HFF-Myc (cell line): ENCODE measurements around the gene ARL4C.

ENCODE experiments used
- DNase-seq: peaks from one replicate; pipeline ENCODE4 v3.0.0-alpha.2; 2011; ENCODE audit warnings: low read depth; ENCODE audit errors: extremely low read depth
- H3K4me3 ChIP-seq: replicated peaks from 2 replicates; pipeline ENCODE4 v1.5.1; 2011; ENCODE audit warnings: low read depth, mild to moderate bottlenecking, control low read depth, low read length
- TF ChIP-seq, protein P1 (sequence below): IDR thresholded peaks from 2 replicates; pipeline ENCODE4 v1.5.1; 2012; ENCODE audit warnings: mild to moderate bottlenecking, low read depth, low read length, control low read depth; ENCODE audit errors: missing control alignments

The ARL4C gene

DNA sequence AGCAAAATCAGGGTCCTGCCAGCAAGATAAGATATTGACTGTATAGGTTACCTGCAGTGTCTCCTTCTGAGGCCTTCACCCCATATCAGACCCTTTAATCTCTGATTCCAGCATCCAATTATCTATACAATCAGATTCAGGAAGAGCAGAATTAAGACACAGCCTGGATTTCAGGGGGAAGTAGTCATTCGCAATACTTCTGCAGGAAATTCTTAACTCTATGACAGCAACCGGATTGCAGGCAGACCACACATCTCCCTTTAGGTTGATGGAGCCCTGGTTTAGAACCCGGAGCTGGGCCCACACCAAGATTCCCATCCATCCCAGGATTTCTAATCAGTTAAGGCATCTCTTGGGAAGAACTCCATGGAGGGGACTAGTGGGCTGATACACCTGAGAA is 9.5 kb downstream of the ARL4C start:
- H3K4me3 ChIP-seq = no peak overlapping the region
- DNase-seq = no peak
- TF ChIP-seq, protein P1, sequence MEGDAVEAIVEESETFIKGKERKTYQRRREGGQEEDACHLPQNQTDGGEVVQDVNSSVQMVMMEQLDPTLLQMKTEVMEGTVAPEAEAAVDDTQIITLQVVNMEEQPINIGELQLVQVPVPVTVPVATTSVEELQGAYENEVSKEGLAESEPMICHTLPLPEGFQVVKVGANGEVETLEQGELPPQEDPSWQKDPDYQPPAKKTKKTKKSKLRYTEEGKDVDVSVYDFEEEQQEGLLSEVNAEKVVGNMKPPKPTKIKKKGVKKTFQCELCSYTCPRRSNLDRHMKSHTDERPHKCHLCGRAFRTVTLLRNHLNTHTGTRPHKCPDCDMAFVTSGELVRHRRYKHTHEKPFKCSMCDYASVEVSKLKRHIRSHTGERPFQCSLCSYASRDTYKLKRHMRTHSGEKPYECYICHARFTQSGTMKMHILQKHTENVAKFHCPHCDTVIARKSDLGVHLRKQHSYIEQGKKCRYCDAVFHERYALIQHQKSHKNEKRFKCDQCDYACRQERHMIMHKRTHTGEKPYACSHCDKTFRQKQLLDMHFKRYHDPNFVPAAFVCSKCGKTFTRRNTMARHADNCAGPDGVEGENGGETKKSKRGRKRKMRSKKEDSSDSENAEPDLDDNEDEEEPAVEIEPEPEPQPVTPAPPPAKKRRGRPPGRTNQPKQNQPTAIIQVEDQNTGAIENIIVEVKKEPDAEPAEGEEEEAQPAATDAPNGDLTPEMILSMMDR = no peak

DNA sequence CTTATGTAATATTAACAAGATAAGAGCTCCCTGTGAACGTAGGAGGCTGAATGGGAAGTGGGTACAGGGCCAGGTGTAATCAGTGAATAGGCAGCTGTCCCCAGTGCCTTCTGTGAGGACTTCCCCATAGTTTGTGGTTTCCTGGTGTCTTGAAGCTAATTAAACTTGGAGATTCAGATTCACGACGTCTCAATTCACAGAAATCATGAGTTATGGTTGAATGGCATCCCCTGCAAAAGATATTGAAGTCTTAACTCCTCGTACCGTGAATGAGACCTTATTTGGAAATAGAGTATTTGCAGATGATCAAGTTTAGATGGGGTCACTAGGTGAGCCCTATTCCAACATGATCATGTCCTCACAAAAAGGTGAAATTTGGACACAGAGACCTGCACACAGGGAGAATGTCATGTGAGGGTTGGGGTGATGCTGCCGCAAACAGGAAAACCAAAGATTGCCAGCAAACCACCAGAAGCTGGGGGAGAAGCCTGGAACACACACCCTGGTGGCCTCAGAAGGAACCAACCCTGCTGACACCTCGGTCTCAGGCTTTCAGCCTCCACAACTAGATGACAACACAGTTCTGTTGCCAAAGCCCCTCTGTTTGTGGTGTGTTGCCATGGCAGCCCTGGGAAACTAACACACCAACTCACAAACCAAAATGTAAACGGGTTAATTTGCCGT is 13.2 kb downstream of the ARL4C start:
- no peak for DNase-seq
- TF ChIP-seq, protein P1 = peak; percentile 14
- H3K4me3 ChIP-seq = no peak overlapping the region

DNA sequence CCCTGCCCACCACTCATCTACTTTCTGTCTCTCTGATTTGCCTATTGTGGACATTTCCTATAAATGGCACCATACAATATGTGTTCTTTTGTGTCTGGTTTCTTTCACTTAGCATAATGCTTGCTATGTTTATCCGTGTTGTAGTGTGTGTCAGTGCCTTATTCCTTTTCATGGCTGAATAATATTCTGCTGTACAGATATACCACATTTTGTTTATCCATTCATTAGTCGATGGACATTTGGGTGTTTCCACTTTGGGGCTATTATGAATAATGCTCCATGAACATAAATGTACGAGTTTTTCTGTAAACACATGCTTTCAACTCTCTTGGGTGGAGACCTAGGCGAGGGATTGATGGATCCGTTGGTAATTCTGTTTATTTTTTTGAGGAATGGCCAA is 15.6 kb downstream of the ARL4C start:
- TF ChIP-seq, protein P1 = no peak
- no peak overlapping the region for H3K4me3 ChIP-seq
- no peak for DNase-seq

DNA sequence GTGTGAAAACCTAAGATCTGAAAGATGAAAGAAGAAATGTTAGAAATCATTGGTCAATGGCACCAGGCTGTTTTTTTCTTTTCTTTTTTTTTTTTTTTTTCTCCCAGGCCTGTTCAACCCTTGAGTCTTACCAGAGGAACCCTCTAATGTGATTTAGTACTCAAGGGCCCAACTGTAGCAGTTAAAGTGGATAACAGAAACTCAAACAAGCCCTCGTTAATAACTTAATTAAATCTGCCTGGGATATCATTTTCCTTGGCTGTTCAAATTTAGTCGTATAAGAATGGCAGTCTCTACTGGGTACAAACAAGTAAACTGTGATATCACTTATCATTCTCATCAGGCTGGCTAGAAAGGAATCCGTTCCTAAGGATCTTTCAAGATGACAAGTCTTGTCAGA is 16.5 kb downstream of the ARL4C start:
- no peak overlapping the region for H3K4me3 ChIP-seq
- DNase-seq = no peak
- TF ChIP-seq, protein P1 = no peak

DNA sequence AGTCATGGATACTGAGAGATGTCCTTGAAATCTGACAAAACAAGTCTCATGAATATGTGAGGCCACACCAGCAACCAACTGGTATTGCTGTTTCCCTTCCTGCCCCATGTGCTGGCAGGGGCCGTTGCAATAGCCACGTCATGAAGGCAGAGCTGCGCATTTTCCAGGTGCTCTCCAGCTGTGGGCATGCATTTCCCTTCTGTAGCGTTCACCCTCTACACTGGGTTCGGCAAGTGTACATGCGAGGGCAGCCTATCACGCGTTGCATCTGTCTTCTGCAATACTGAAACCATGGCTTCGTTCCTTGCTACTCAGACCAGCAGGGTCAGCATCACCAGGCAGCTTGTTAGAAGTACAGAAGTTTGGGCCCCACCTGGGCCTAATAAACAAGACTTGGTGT is 17.4 kb downstream of the ARL4C start:
- H3K4me3 ChIP-seq = no peak overlapping the region
- DNase-seq = no peak
- TF ChIP-seq, protein P1 = no peak

DNA sequence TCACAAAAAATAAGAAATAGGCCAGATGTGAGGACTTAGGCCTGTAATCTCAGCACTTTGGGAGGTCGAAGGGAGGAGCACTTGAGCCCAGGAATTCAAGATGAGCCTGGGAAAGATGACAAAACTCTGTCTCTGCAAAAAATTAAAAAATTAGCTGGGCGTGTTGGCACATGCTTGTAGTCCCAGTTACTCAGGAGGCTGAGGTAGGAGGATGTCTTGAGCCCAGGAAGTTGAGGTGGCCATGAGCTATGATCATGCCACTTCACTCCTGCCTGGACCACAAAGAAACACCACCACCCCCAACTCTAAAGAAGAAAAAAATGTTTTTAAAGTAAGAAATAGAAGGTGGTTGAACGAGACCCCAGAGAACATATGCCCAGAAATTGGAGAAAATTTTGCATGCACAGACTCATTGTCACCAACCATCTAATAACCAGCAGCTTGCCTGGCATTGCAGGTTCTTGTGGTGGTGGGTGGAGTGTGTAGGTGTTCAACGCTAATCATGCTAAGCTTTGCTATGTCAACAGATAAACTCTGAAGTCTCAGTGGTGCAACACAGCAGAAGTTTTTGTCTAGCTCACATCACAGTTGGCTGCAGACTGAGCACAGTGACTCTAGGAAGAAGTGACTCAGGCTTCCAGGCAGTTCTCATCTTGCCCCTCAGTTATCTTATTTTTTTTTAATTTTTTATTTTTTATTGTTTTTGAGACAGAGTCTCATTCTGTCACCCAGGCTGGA is 18.6 kb downstream of the ARL4C start:
- TF ChIP-seq, protein P1 = no peak
- no peak overlapping the region for H3K4me3 ChIP-seq
- DNase-seq = no peak
